ENCODE measurements around the gene ASB11. TPM values are rescaled to one million over a fixed set of nuclear protein-coding genes. Genes with fewer than 3 reads are reported as not detected.
"Not testable (repeated sequence)": the region's sequence is repeated elsewhere in the genome, so short reads cannot be mapped to it uniquely, and the experiment has no call there.

The ASB11 gene
- total and polyA plus RNA-seq, 8 donors = 0.15 to 9.8 (median 2.4) TPM; not detected in 2

DNA sequence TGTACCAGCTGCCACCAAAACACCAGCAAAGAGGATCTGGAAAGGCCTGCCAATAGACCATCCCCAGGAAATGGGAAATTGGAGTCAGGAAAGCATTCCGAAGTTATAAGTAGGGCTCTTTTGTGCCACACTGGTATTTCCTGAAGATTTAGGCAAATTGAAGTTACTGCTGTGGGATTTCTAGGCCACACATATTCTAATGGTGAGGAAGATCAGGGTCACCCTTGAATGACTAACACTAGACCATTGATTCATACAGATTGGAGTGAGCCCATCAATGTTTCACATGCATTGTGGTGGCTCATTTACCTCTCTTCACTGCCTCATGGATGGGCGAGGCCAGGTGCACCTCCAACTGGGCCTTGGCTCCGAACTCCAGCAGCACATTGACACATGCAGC lies 22.6 kb downstream of the ASB11 start:
- DNase-seq = no peak
- Histone ChIP-seq H3K4me3 (no peak overlapping the region), H3K27ac (peak overlapping the region in 1 of 5 donors; percentile 15), H3K27me3 (no peaks in the 10 kb centered on the region), H3K9me3 (no peaks in the 10 kb centered on the region), H3K4me1 (no peaks in the 10 kb centered on the region), H3K36me3 (no peaks in the 10 kb centered on the region)
- WGBS, 5 donors = 70 to 92% (median 79%) methylated on average over 2 to 3 of the region's 3 CpGs
- intact Hi-C loops (cut with DNase I; ENCODE audit: low total_unique reads) = no loop called here
- TF ChIP-seq, protein P1, sequence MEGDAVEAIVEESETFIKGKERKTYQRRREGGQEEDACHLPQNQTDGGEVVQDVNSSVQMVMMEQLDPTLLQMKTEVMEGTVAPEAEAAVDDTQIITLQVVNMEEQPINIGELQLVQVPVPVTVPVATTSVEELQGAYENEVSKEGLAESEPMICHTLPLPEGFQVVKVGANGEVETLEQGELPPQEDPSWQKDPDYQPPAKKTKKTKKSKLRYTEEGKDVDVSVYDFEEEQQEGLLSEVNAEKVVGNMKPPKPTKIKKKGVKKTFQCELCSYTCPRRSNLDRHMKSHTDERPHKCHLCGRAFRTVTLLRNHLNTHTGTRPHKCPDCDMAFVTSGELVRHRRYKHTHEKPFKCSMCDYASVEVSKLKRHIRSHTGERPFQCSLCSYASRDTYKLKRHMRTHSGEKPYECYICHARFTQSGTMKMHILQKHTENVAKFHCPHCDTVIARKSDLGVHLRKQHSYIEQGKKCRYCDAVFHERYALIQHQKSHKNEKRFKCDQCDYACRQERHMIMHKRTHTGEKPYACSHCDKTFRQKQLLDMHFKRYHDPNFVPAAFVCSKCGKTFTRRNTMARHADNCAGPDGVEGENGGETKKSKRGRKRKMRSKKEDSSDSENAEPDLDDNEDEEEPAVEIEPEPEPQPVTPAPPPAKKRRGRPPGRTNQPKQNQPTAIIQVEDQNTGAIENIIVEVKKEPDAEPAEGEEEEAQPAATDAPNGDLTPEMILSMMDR (IDR thresholded peaks at IDR 0.05) = no peak
- no peak for TF ChIP-seq EP300 (IDR thresholded peaks at IDR 0.05)
- no peak for TF ChIP-seq POLR2A (IDR thresholded peaks at IDR 0.05)
- no peak for TF ChIP-seq POLR2AphosphoS5 (IDR thresholded peaks at IDR 0.05)

DNA sequence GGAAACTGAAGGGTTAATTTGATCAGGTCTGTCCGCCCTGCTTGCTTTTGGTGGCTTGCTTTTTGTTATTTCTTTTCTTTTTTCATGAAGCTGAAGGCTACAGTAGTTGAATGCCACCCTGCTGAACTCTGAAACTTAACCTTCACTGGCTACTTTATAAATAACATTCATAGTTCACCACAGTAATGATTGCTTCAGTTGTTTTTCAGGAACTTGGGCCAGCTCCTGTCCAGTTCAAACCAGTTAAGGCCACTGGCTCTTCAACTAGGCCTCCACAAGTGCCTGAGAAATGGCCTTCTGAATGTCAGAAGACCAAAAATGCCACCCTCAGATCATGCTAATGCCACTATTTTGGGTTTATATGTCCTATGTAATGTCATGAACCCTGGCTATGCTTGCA lies 37.8 kb downstream of the ASB11 start:
- Histone ChIP-seq H3K9me3 (peaks cover 0 to 5% (median 2%) of the 10 kb centered on the region in 4 donors), H3K27me3 (no peaks in the 10 kb centered on the region), H3K4me1 (no peaks in the 10 kb centered on the region), H3K27ac (no peak overlapping the region), H3K4me3 (no peak overlapping the region), H3K36me3 (no peaks in the 10 kb centered on the region)
- intact Hi-C loops (cut with DNase I; ENCODE audit: low total_unique reads) = no loop called here
- WGBS, 5 donors = 15 to 75% (median 60%) methylated on average over 1 of the region's 1 CpG
- TF ChIP-seq POLR2AphosphoS5 (IDR thresholded peaks at IDR 0.05) (no peak), POLR2A (IDR thresholded peaks at IDR 0.05) (no peak), EP300 (IDR thresholded peaks at IDR 0.05) (no peak)
- TF ChIP-seq, protein P1 (IDR thresholded peaks at IDR 0.05) = no peak
- no peak for DNase-seq

DNA sequence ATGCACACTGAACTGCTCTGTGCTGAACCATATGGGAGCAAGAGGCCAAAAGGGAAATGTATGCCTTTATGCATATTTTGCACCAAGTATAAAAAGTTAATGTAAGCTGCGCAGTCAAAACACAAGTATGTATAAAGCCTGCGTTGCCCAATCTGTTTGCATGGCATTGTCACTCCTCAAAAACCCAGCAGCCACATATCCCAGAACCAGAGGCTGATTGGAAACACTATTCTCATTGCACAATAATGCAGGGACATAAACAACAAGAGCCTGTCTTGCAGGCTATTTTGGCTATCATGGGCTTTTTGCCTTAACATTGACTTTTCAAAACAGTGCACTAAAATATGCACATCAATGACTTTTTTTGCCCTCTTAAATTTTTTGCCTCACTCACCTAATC lies 40.5 kb downstream of the ASB11 start:
- intact Hi-C loops (cut with DNase I; ENCODE audit: low total_unique reads) = no loop called here
- no peaks in the 10 kb centered on the region for H3K27me3 ChIP-seq
- DNase-seq = no peak
- peaks cover 0 to 6% (median under 1%) of the 10 kb centered on the region in 4 donors for H3K4me1 ChIP-seq
- no peak overlapping the region for H3K27ac ChIP-seq
- no peak overlapping the region for H3K4me3 ChIP-seq
- WGBS, 5 donors = 78 to 92% (median 91%) methylated on average over 2 of the region's 2 CpGs
- no peaks in the 10 kb centered on the region for H3K36me3 ChIP-seq
- TF ChIP-seq POLR2AphosphoS5 (IDR thresholded peaks at IDR 0.05) (no peak), POLR2A (IDR thresholded peaks at IDR 0.05) (no peak), EP300 (IDR thresholded peaks at IDR 0.05) (no peak)
- TF ChIP-seq, protein P1 (IDR thresholded peaks at IDR 0.05) = no peak
- peaks cover 0 to 5% (median 2%) of the 10 kb centered on the region in 4 donors for H3K9me3 ChIP-seq

DNA sequence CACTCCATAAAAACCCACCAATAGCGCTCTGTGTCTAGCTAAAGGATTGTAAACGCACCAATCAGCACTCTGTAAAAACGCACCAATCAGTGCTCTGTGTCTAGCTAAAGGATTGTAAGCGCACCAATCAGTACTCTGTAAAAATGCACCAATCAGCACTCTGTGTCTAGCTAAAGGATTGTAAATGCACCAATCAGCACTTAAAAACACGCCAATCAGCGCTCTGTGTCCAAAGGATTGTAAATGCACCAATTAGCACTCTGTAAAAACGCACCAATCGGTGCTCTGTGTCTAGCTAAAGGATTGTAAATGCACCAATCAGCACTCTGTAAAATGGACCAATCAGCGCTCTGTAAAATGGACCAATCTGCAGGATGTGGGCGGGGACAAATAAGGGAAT lies 42.2 kb downstream of the ASB11 start:
- intact Hi-C loops (cut with DNase I; ENCODE audit: low total_unique reads); DNase-seq; H3K27ac ChIP-seq; H3K36me3 ChIP-seq; H3K4me3 ChIP-seq; H3K27me3 ChIP-seq; H3K9me3 ChIP-seq: not testable (repeated sequence)
- WGBS, 5 donors = 80 to 99% (median 98%) methylated on average over 10 of the region's 10 CpGs
- H3K4me1 ChIP-seq = peaks cover 0 to 11% (median 3%) of the 10 kb centered on the region in 4 donors

DNA sequence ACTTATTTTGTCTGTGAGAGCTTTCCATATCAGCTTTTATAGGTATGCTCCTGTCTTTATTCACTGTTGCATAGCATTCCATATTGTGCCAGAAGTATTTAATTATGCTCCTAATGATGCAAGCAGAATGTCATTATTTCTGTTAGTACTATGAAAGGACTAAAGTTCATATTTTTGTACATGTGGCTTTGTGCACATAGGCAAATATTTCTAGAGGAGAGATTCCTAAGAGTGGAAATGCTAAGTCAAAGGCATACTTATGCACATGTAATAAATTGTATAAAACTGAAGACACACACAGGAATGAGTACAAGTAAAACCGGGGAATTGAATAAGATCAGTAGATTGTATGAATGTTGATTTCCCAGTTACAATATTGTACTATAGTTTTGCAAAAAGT lies 43.7 kb downstream of the ASB11 start:
- H3K27ac ChIP-seq = no peak overlapping the region
- TF ChIP-seq, protein P1 (IDR thresholded peaks at IDR 0.05) = no peak
- TF ChIP-seq POLR2A (IDR thresholded peaks at IDR 0.05) = no peak
- TF ChIP-seq EP300 (IDR thresholded peaks at IDR 0.05) = no peak
- no peak for TF ChIP-seq POLR2AphosphoS5 (IDR thresholded peaks at IDR 0.05)
- H3K4me1 ChIP-seq = peaks cover 0 to 11% (median 3%) of the 10 kb centered on the region in 4 donors
- DNase-seq = no peak
- H3K9me3 ChIP-seq = peaks cover 0 to 5% (median 2%) of the 10 kb centered on the region in 4 donors
- no peaks in the 10 kb centered on the region for H3K27me3 ChIP-seq
- 33 to 78% (median 72%) methylated on average over 1 of the region's 1 CpG for WGBS, 5 donors
- no peaks in the 10 kb centered on the region for H3K36me3 ChIP-seq
- intact Hi-C loops (cut with DNase I; ENCODE audit: low total_unique reads) = no loop called here
- no peak overlapping the region for H3K4me3 ChIP-seq

Data from stomach (tissue), 9 donors.